ENCODE data around the gene ADAM8.
"Not testable (repeated sequence)": the region's sequence is repeated elsewhere in the genome, so short reads cannot be mapped to it uniquely, and the experiment has no call there.

The ADAM8 gene

GRCh38 chr10:133235265-133235855, 41.3 kb downstream of the ADAM8 start:
- no peak for TF ChIP-seq CTCF (IDR thresholded peaks at IDR 0.05; ENCODE audit: low read depth, low read length)
- no peak for DNase-seq (ENCODE audit: extremely low read depth, low read depth)

- DNase-seq (ENCODE audit: extremely low read depth, low read depth), result not testable (repeated sequence)
Measured at GRCh38 chr10:133234796-133235195, 41.9 kb downstream of the ADAM8 start.

GRCh38 chr10:133231946-133232574, 44.6 kb downstream of the ADAM8 start:
- no peak for TF ChIP-seq CTCF (IDR thresholded peaks at IDR 0.05; ENCODE audit: low read depth, low read length)
- DNase-seq (ENCODE audit: extremely low read depth, low read depth), result no peak

GRCh38 chr10:133231244-133231945, 45.3 kb downstream of the ADAM8 start:
- TF ChIP-seq CTCF (IDR thresholded peaks at IDR 0.05; ENCODE audit: low read depth, low read length), result no peak

GRCh38 chr10:133230387-133231195, 46.1 kb downstream of the ADAM8 start:
- no peak for DNase-seq (ENCODE audit: extremely low read depth, low read depth)
- no peak for TF ChIP-seq CTCF (IDR thresholded peaks at IDR 0.05; ENCODE audit: low read depth, low read length)

More at GRCh38 chr10:133231244-133231945, 45.3 kb downstream of the ADAM8 start:
- no peak for DNase-seq (ENCODE audit: extremely low read depth, low read depth)

GRCh38 chr10:133230044-133230361, 46.7 kb downstream of the ADAM8 start, which contains the start of gene UTF1:
UTF1 (plus strand) TSS chr10:133230217; CDS start chr10:133230289, 72 bp downstream.
- DNase-seq (ENCODE audit: extremely low read depth, low read depth), result no peak
- TF ChIP-seq CTCF (IDR thresholded peaks at IDR 0.05; ENCODE audit: low read depth, low read length), result no peak

GRCh38 chr10:133229265-133230043, 47.2 kb downstream of the ADAM8 start:
- no peak for TF ChIP-seq CTCF (IDR thresholded peaks at IDR 0.05; ENCODE audit: low read depth, low read length)
- no peak for DNase-seq (ENCODE audit: extremely low read depth, low read depth)
